ENCODE measurements around the gene KCNC1. TPM values are rescaled to one million over a fixed set of nuclear protein-coding genes. Genes with fewer than 3 reads are reported as not detected.

KCNC1 gene
- not detected for total RNA-seq

- Mint-ChIP-seq H3K27ac (no peak within 1 kb of the TSS), H3K9me3 (no peaks in the 10 kb centered on the region), H3K27me3 (peaks cover 63% of the 10 kb centered on the region)
Observed at GRCh38 chr11:17734418-17734911, at the start of gene KCNC1. KCNC1 (plus strand) TSS chr11:17734781; CDS start chr11:17736003, 1,222 bp downstream.

DNA sequence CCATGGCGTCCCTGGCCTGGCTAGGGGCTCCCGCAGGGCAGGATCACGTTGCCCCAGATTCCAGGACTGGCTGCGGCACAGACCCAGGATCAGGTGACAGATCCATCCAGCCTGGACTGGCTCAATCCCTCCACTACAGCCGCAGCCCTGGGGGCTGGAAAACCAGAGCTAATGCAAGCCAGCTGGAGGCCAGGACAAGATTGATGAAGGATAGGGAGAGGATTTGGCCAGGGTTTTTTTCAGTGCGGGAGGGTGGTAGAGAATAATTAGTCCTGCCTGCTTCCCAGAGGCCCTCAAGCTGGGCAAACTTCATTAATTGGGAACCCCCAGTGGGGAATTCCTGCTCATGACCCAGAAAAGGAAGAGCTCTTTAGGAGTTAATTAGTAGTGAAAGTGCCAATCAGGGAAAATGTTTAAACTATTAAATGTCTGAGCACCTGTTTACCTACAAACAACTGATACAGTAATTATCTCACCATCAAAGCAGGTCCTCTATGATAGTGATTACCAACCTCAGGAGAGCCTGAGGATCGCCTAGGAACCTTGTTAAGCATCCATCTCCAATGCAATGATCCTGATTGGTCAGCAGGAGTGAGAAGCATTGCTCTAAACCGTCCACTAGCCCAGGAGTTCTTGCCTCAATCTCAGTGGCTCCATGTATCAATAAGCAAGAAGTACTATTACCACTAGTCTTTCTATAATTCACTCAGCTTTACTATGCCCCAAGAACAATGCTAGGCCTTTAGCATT lies 48.2 kb upstream of the KCNC1 start:
- no peaks in the 10 kb centered on the region for H3K9me3 Mint-ChIP-seq
- DNase-seq: no peak
- no peaks in the 10 kb centered on the region for H3K36me3 Mint-ChIP-seq
- H3K4me3 Mint-ChIP-seq: no peak overlapping the region
- H3K27ac Mint-ChIP-seq: no peak overlapping the region
- no peaks in the 10 kb centered on the region for H3K4me1 Mint-ChIP-seq
- peaks cover 15% of the 10 kb centered on the region for H3K27me3 Mint-ChIP-seq

More at GRCh38 chr11:17734418-17734911, at the start of gene KCNC1:
- DNase-seq: no peak
- Mint-ChIP-seq H3K36me3 (no peaks in the 10 kb centered on the region), H3K4me1 (peaks cover 2% of the 10 kb centered on the region), H3K4me3 (peak within 1 kb of the TSS; percentile 37)

DNA sequence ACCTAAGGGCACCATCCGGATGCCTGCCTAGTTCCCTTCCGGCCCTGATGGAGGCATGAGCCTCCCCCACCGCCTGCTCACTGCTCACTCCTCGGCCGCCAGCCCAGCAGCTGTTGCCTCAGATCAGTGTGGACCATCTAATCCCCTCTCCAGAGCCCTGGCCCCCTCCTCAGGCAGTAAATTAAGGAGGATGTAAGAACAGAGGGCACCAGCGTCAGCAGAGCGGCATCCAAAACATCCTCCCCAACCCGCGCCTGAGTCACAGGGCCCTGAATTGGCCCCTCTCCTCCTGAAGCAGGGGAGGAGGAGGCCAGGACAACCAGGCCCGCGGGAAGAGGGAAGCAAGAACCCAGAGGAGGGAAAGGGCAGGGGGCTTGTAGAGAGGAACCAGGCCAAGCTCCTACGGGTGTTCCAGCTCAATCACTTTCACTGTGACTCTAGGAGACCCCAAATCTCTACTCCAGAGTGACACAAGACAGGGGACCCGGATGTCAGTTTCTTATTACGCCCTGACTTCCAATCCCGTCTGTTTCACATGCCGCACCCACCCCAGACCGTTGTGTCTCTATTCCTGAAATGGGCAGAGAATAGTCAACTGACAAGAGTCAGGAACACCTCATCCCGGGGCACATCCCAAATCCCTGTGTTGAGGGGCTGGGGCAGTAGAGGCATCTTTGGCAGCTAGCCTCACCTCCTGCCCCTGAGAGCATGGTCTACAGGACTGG lies 46.5 kb upstream of the KCNC1 start:
- Mint-ChIP-seq H3K4me1 (no peaks in the 10 kb centered on the region), H3K36me3 (no peaks in the 10 kb centered on the region), H3K9me3 (no peaks in the 10 kb centered on the region)

DNA sequence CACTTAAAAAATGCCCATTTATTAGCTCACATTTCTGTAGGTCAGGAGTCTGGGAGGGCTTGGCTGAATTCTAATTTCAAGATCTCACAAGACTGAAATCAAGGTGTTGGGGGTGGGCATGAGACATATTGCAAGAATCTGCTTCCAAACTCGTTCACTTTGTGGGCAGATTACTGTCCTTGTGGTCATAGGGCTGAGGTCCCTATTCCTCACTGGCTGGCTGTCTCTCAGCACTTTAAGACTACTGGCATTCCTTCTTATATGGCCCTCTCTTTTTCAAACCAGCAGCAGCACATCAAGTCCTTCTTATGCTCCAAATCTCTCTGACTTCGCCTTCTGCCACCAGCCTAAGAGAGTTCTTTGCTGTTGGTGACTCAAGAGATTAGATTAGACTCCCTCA lies 43.0 kb upstream of the KCNC1 start:
- Mint-ChIP-seq H3K36me3 (no peaks in the 10 kb centered on the region), H3K27me3 (peaks cover 41% of the 10 kb centered on the region), H3K4me1 (no peaks in the 10 kb centered on the region), H3K4me3 (no peak overlapping the region), H3K27ac (no peak overlapping the region), H3K9me3 (no peaks in the 10 kb centered on the region)
- no peak for DNase-seq

More for the DNA sequence above, 46.5 kb upstream of the KCNC1 start:
- Mint-ChIP-seq H3K27me3 (peaks cover 24% of the 10 kb centered on the region), H3K27ac (no peak overlapping the region), H3K4me3 (no peak overlapping the region)
- no peak for DNase-seq

- Mint-ChIP-seq H3K4me1 (no peaks in the 10 kb centered on the region), H3K27ac (no peak overlapping the region), H3K9me3 (no peaks in the 10 kb centered on the region), H3K27me3 (peaks cover 45% of the 10 kb centered on the region), H3K36me3 (no peaks in the 10 kb centered on the region), H3K4me3 (no peak overlapping the region)
- no peak for DNase-seq
Observed at GRCh38 chr11:17691976-17692375, 42.6 kb upstream of the KCNC1 start.

- peaks cover 46% of the 10 kb centered on the region for H3K27me3 Mint-ChIP-seq
- H3K9me3 Mint-ChIP-seq: no peaks in the 10 kb centered on the region
- DNase-seq: no peak
- H3K4me3 Mint-ChIP-seq: no peak overlapping the region
- no peak overlapping the region for H3K27ac Mint-ChIP-seq
- H3K36me3 Mint-ChIP-seq: no peaks in the 10 kb centered on the region
- H3K4me1 Mint-ChIP-seq: no peaks in the 10 kb centered on the region
Observed at GRCh38 chr11:17692931-17693330, 41.6 kb upstream of the KCNC1 start.

DNA sequence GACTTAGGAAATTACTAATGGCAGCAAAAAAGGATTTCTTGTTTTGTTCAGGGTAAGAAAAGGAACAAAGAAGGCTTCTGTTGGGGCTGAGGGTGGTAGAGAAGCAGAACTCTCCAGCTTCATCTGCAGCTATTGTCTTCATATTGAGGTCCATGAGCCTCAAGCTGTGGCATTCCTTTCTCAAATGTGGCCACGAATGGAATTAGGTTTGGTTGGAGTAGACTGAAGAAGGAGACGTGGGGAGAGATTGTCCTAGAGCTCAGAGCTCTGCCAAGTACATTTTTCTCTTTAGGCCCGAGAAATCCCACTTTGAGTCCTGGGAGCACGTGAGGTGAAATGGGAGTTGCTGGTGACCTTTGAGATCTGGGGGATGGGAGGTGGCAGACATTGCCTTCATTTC lies 41.0 kb upstream of the KCNC1 start:
- H3K9me3 Mint-ChIP-seq: no peaks in the 10 kb centered on the region
- DNase-seq: no peak
- H3K4me3 Mint-ChIP-seq: no peak overlapping the region
- H3K27me3 Mint-ChIP-seq: peaks cover 46% of the 10 kb centered on the region
- H3K27ac Mint-ChIP-seq: no peak overlapping the region
- no peaks in the 10 kb centered on the region for H3K36me3 Mint-ChIP-seq
- no peaks in the 10 kb centered on the region for H3K4me1 Mint-ChIP-seq

GRCh38 chr11:17694494-17695110 lies 40.0 kb upstream of the KCNC1 start:
- no peak overlapping the region for H3K4me3 Mint-ChIP-seq
- peaks cover 49% of the 10 kb centered on the region for H3K27me3 Mint-ChIP-seq
- no peak overlapping the region for H3K27ac Mint-ChIP-seq
- no peaks in the 10 kb centered on the region for H3K9me3 Mint-ChIP-seq
- H3K36me3 Mint-ChIP-seq: no peaks in the 10 kb centered on the region
- DNase-seq: no peak
- H3K4me1 Mint-ChIP-seq: no peaks in the 10 kb centered on the region

GRCh38 chr11:17695454-17696441 lies 38.8 kb upstream of the KCNC1 start:
- H3K27me3 Mint-ChIP-seq: peaks cover 49% of the 10 kb centered on the region

DNA sequence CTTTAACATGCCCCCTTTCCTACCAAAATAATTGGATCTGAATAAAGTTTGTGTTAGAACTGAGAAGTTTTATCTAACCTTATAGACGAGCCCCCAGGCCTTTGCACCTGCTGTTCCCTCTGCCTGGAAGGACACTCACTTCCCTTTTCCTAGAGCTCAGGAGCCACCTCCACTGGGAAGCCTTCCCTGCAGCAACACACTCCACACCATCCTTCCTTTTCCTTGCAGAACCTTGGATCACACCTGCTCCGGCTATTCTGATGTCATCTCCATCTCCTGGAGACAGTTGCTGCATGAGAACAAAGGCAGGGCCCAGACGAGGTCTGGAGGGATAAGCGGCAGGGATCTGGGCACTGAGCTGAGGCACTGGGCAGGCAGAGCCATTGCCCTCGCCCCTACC lies 37.8 kb upstream of the KCNC1 start:
- Mint-ChIP-seq H3K27me3 (peaks cover 42% of the 10 kb centered on the region), H3K9me3 (no peaks in the 10 kb centered on the region), H3K27ac (no peak overlapping the region), H3K4me1 (no peaks in the 10 kb centered on the region), H3K36me3 (no peaks in the 10 kb centered on the region), H3K4me3 (no peak overlapping the region)
- no peak for DNase-seq

More at GRCh38 chr11:17695454-17696441, 38.8 kb upstream of the KCNC1 start:
- Mint-ChIP-seq H3K36me3 (no peaks in the 10 kb centered on the region), H3K27ac (no peak overlapping the region), H3K4me3 (no peak overlapping the region), H3K4me1 (no peaks in the 10 kb centered on the region), H3K9me3 (no peaks in the 10 kb centered on the region)
- DNase-seq: no peak

- no peaks in the 10 kb centered on the region for H3K36me3 Mint-ChIP-seq
- no peak overlapping the region for H3K4me3 Mint-ChIP-seq
- no peaks in the 10 kb centered on the region for H3K4me1 Mint-ChIP-seq
- H3K27ac Mint-ChIP-seq: no peak overlapping the region
- H3K9me3 Mint-ChIP-seq: no peaks in the 10 kb centered on the region
- DNase-seq: no peak
- peaks cover 38% of the 10 kb centered on the region for H3K27me3 Mint-ChIP-seq
Observed at GRCh38 chr11:17697175-17697949, 37.2 kb upstream of the KCNC1 start.

DNA sequence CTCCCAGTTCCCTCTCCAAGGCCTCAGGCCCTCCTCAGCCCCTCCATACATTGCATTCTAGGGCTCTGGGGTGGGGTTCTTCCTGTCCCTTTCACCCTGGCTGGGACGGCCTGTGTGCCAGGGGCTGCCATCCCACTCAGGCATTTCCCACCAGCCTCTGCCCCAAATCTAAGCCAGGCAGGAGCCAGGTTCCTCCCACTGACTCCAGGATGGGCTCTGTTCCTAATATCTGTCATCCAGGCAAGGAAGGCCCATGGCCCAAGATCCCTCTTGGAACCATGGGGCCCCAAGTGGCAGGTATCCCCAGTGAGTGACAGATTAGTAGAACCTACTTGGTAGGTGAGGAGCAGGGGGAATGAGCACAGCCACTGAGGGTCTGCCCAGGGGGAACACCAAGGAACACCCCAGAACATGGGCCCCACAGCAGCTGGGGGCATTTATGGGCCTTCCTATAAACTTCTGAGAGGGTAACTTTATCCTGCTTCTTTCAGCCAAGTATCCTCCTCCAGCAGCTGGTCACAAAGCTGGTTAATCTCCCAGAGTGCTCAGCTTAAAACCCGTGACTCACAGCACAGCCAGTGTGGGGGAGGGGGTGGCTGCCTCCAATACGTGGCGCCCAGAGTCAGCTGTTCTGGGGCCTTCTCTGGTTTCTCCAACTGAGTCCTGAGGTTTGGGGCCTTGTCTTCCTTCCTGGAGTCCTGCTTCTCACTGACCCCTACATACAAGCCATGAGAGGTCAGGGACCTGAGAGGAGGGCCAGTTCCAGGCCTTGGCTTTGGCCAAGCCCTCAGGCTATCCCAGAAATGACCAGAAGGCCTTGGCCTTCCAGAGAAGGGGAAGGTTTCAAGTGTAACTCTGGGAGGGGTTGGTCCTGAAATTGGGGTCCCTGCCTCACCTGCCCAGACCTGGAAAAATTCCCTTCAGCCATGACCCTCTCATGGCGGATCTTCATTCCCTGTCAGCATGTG lies 35.1 kb upstream of the KCNC1 start:
- Mint-ChIP-seq H3K4me1 (no peaks in the 10 kb centered on the region), H3K27me3 (peaks cover 22% of the 10 kb centered on the region), H3K9me3 (peaks cover 3% of the 10 kb centered on the region), H3K36me3 (no peaks in the 10 kb centered on the region), H3K4me3 (no peak overlapping the region), H3K27ac (no peak overlapping the region)
- no peak for DNase-seq

DNA sequence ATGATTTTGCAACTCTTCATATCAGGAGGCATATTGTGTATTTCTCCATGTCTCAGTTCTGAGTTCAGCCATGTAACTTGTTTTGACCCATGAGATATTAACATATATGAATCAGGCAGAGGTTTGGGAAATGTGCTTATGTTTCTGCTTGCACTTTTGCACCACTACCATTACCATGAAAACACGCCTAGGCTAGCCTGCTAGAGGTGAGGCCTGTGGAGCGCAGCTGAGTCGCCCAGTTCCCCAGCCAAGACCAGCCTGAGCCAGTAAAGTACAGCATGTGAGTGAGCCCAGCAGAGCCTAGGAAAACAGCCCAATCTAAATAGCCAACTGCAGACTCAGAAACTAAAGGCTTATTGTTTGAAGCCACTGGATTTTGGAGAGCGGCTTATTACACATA lies 33.6 kb upstream of the KCNC1 start:
- no peak for DNase-seq
- H3K36me3 Mint-ChIP-seq: no peaks in the 10 kb centered on the region
- H3K9me3 Mint-ChIP-seq: peaks cover 3% of the 10 kb centered on the region
- no peaks in the 10 kb centered on the region for H3K4me1 Mint-ChIP-seq
- H3K4me3 Mint-ChIP-seq: no peak overlapping the region
- H3K27me3 Mint-ChIP-seq: peaks cover 12% of the 10 kb centered on the region
- no peak overlapping the region for H3K27ac Mint-ChIP-seq
